Mesenchymal stem cell (in vitro differentiated cells and primary cell): ENCODE measurements around the gene CNGA4.
A peak's percentile ranks its signal among the peaks of the same experiment; 100 is the strongest.

Experiments
- DNase-seq: peaks from one replicate; pipeline ENCODE4 v3.0.0-alpha.2; 2013
- H2AFZ ChIP-seq: one replicate; pipeline ENCODE4 v1.6.1; 2013; ENCODE audit warnings: low read depth, mild to moderate bottlenecking, control low read depth, inconsistent platforms, low read length, moderate library complexity
- H2AK5ac ChIP-seq: 2 replicates; pipeline ENCODE4 v1.6.1; 2013; ENCODE audit warnings: low read length, moderate library complexity, mild to moderate bottlenecking, inconsistent platforms; ENCODE audit not compliant: severe bottlenecking
- H2BK120ac ChIP-seq: one replicate; pipeline ENCODE4 v1.6.1; 2013; ENCODE audit warnings: low read depth, mild to moderate bottlenecking, inconsistent platforms, low read length, moderate library complexity
- H2BK12ac ChIP-seq, 2 experiments: one replicate each; pipeline ENCODE4 v1.6.1; 2013; ENCODE audit warnings: inconsistent platforms in 2 of 2, low read length in 2 of 2, mild to moderate bottlenecking in 2 of 2, moderate library complexity in 2 of 2, control low read depth in 1 of 2
- H2BK15ac ChIP-seq: one replicate; pipeline ENCODE4 v1.6.1; 2013; ENCODE audit warnings: mild to moderate bottlenecking, low read depth, inconsistent platforms; ENCODE audit not compliant: poor library complexity, severe bottlenecking
- H2BK5ac ChIP-seq: 2 replicates; pipeline ENCODE4 v1.6.1; 2013; ENCODE audit warnings: low read depth, mild to moderate bottlenecking, low read length, control low read depth, inconsistent platforms; ENCODE audit not compliant: poor library complexity, severe bottlenecking
- H3K14ac ChIP-seq, 2 experiments: one replicate each; pipeline ENCODE4 v1.6.1; 2013; ENCODE audit warnings: inconsistent platforms in 2 of 2, low read length in 2 of 2, control low read depth in 1 of 2, mild to moderate bottlenecking in 1 of 2, moderate library complexity in 1 of 2
- H3K18ac ChIP-seq, 2 experiments: one replicate each; pipeline ENCODE4 v1.6.1; 2013; ENCODE audit warnings: inconsistent platforms in 2 of 2, low read length in 2 of 2, control low read depth in 1 of 2, low read depth in 1 of 2, mild to moderate bottlenecking in 1 of 2
- H3K23ac ChIP-seq, 2 experiments: one replicate each; pipeline ENCODE4 v1.6.1; 2013; ENCODE audit warnings: inconsistent platforms in 2 of 2, low read length in 2 of 2, mild to moderate bottlenecking in 2 of 2, moderate library complexity in 2 of 2, control low read depth in 1 of 2
- H3K27ac ChIP-seq: 2 replicates; pipeline ENCODE4 v1.5.1; 2013; ENCODE audit warnings: mild to moderate bottlenecking, moderate library complexity, low read length, control low read depth, inconsistent platforms; ENCODE audit not compliant: poor library complexity, severe bottlenecking
- H3K27me3 ChIP-seq, 2 experiments: 2 replicates each; pipeline versions ENCODE4 v1.6.1 to v1.7.0; 2013; ENCODE audit warnings: low read length in 2 of 2, mild to moderate bottlenecking in 2 of 2, moderate library complexity in 2 of 2, control low read depth in 1 of 2, inconsistent platforms in 1 of 2; ENCODE audit not compliant: control insufficient read depth in 1 of 2, insufficient read depth in 1 of 2
- H3K36me3 ChIP-seq, 2 experiments: 2 replicates each; pipeline versions ENCODE4 v1.6.1 to v1.7.0; 2013; ENCODE audit warnings: low read length in 2 of 2, control low read depth in 1 of 2, inconsistent platforms in 1 of 2, low read depth in 1 of 2, mild to moderate bottlenecking in 1 of 2; ENCODE audit not compliant: insufficient read depth in 2 of 2, control insufficient read depth in 1 of 2
- H3K4ac ChIP-seq, 2 experiments: one replicate each; pipeline ENCODE4 v1.6.1; 2013; ENCODE audit warnings: inconsistent platforms in 2 of 2, low read length in 2 of 2, mild to moderate bottlenecking in 2 of 2, moderate library complexity in 2 of 2, control low read depth in 1 of 2, low read depth in 1 of 2
- H3K4me1 ChIP-seq: 2 replicates; pipeline ENCODE4 v1.6.1; 2013; ENCODE audit warnings: low read depth, low read length, control low read depth; ENCODE audit not compliant: control insufficient read depth, insufficient read depth
- H3K4me2 ChIP-seq: 2 replicates; pipeline ENCODE4 v1.6.1; 2013; ENCODE audit warnings: low read length, mild to moderate bottlenecking, inconsistent platforms; ENCODE audit not compliant: poor library complexity, severe bottlenecking
- H3K4me3 ChIP-seq, 2 experiments: 2 replicates each; pipeline versions ENCODE4 v1.5.1 to v1.7.0; 2013; ENCODE audit warnings: low read length in 2 of 2, mild to moderate bottlenecking in 2 of 2, control low read depth in 1 of 2, low read depth in 1 of 2; ENCODE audit not compliant: insufficient read depth in 1 of 2
- H3K79me1 ChIP-seq: replicated peaks from 2 replicates; pipeline ENCODE4 v1.6.1; 2013; ENCODE audit warnings: mild to moderate bottlenecking, control low read depth, low read length, inconsistent platforms; ENCODE audit not compliant: poor library complexity, severe bottlenecking
- H3K9ac ChIP-seq: 2 replicates; pipeline ENCODE4 v1.7.0; 2013; ENCODE audit warnings: mild to moderate bottlenecking, low read length, moderate library complexity
- H3K9me3 ChIP-seq: 2 replicates; pipeline ENCODE4 v1.7.0; 2013; ENCODE audit warnings: mild to moderate bottlenecking, low read length; ENCODE audit not compliant: control insufficient read depth
- H4K8ac ChIP-seq: one replicate; pipeline ENCODE4 v1.6.1; 2013; ENCODE audit warnings: inconsistent platforms, mild to moderate bottlenecking, low read length, moderate library complexity
- H4K91ac ChIP-seq: one replicate; pipeline ENCODE4 v1.6.1; 2013; ENCODE audit warnings: mild to moderate bottlenecking, low read length, inconsistent platforms
- WGBS: methylation state at CpG from one replicate; pipeline ENCODE4 v1.1.7; 2013; ENCODE audit warnings: mixed read lengths; 5-methylcytosine and 5-hydroxymethylcytosine counted together

The CNGA4 gene

DNA sequence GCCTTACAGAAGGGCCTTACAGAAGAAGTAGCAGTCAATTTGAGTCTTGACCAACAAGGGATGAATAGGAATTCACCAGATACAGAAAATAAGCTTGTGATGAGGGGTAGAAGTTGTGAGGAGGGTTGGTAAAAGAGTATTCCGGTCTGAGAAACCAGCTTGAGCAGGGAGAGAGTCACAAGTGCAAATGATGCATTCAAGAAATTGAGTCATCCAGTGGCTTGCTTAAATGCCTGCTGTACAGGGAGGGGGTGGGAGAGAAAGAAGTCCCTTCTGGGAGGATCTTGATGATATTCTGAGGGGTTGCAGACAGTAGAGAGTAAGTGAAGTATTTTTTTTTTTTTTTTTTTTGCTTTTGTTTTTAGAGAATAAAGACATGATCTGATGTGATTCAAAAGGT is 29.9 kb downstream of the CNGA4 start:
- peaks cover 4 to 5% of the 10 kb centered on the region in 2 experiments for H3K27me3 ChIP-seq
- H3K4ac ChIP-seq = no peak overlapping the region
- no peak overlapping the region for H3K14ac ChIP-seq
- WGBS = 85% methylated on average over 1 of the region's 1 CpG
- H3K9ac ChIP-seq = peak overlapping the region; percentile 60
- no peak overlapping the region for H4K8ac ChIP-seq
- H3K23ac ChIP-seq = no peak overlapping the region
- H3K4me1 ChIP-seq = no peaks in the 10 kb centered on the region
- H3K79me1 ChIP-seq = no peaks in the 10 kb centered on the region
- no peak overlapping the region for H2AFZ ChIP-seq
- no peak overlapping the region for H3K27ac ChIP-seq
- no peak overlapping the region for H3K18ac ChIP-seq
- H2AK5ac ChIP-seq = no peak overlapping the region
- no peak for DNase-seq
- no peak overlapping the region for H2BK5ac ChIP-seq
- no peak overlapping the region for H2BK120ac ChIP-seq
- no peak overlapping the region for H3K4me2 ChIP-seq
- H3K36me3 ChIP-seq = no peaks in the 10 kb centered on the region
- no peak overlapping the region for H3K4me3 ChIP-seq
- H2BK15ac ChIP-seq = no peak overlapping the region
- no peak overlapping the region for H2BK12ac ChIP-seq
- H4K91ac ChIP-seq = no peak overlapping the region
- H3K9me3 ChIP-seq = no peaks in the 10 kb centered on the region

DNA sequence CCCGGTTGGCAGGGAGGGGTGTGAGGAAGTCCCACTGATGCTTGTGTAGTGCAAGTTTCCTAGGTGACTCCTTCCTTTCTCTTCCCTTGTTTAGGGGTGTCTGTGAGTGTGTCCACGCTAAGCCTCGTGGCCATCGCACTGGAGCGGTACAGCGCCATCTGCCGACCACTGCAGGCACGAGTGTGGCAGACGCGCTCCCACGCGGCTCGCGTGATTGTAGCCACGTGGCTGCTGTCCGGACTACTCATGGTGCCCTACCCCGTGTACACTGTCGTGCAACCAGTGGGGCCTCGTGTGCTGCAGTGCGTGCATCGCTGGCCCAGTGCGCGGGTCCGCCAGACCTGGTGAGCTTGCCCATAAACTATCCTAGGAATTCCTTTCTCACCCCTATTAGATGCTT is 31.1 kb downstream of the CNGA4 start:
- no peak overlapping the region for H2AFZ ChIP-seq
- no peak overlapping the region for H2BK120ac ChIP-seq
- H3K18ac ChIP-seq = no peak overlapping the region
- DNase-seq = no peak
- no peak overlapping the region for H2BK15ac ChIP-seq
- H3K9ac ChIP-seq = no peak overlapping the region
- H3K4me2 ChIP-seq = no peak overlapping the region
- H3K79me1 ChIP-seq = no peaks in the 10 kb centered on the region
- no peak overlapping the region for H4K91ac ChIP-seq
- no peak overlapping the region for H3K27ac ChIP-seq
- no peaks in the 10 kb centered on the region for H3K36me3 ChIP-seq
- H2BK5ac ChIP-seq = no peak overlapping the region
- no peak overlapping the region for H2AK5ac ChIP-seq
- H3K9me3 ChIP-seq = no peaks in the 10 kb centered on the region
- 81% methylated on average over 24 of the region's 24 CpGs for WGBS
- H2BK12ac ChIP-seq = no peak overlapping the region
- no peaks in the 10 kb centered on the region for H3K4me1 ChIP-seq
- H4K8ac ChIP-seq = no peak overlapping the region
- no peak overlapping the region for H3K23ac ChIP-seq
- peaks cover 0 to 4% of the 10 kb centered on the region in 2 experiments for H3K27me3 ChIP-seq
- no peak overlapping the region for H3K4ac ChIP-seq
- no peak overlapping the region for H3K4me3 ChIP-seq
- no peak overlapping the region for H3K14ac ChIP-seq

DNA sequence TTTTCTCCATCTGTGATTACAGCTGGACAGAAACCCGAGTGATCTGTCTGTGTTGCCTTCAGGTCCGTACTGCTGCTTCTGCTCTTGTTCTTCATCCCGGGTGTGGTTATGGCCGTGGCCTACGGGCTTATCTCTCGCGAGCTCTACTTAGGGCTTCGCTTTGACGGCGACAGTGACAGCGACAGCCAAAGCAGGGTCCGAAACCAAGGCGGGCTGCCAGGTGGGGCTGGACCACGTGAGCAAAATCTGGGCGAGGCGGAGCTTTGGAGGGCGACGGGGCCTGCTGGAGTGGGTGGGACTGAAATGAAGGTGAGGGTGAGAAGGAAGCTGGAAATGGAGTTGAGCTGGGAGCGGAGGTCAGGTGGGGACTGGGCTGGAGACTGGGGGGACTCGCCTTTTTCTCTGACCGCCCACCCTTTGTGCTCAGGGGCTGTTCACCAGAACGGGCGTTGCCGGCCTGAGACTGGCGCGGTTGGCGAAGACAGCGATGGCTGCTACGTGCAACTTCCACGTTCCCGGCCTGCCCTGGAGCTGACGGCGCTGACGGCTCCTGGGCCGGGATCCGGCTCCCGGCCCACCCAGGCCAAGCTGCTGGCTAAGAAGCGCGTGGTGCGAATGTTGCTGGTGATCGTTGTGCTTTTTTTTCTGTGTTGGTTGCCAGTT is 31.8 kb downstream of the CNGA4 start:
- WGBS = 90% methylated on average over 41 of the region's 41 CpGs
- H3K4me1 ChIP-seq = no peaks in the 10 kb centered on the region
- H3K27me3 ChIP-seq = peaks cover 0 to 2% of the 10 kb centered on the region in 2 experiments
- no peak for DNase-seq
- H3K36me3 ChIP-seq = no peaks in the 10 kb centered on the region
- H3K9me3 ChIP-seq = no peaks in the 10 kb centered on the region
- H3K9ac ChIP-seq = no peak overlapping the region
- H3K27ac ChIP-seq = no peak overlapping the region
- H3K14ac ChIP-seq = no peak overlapping the region
- no peak overlapping the region for H3K18ac ChIP-seq
- no peak overlapping the region for H2BK5ac ChIP-seq
- H3K23ac ChIP-seq = no peak overlapping the region
- H4K91ac ChIP-seq = no peak overlapping the region
- no peak overlapping the region for H2AK5ac ChIP-seq
- H2BK120ac ChIP-seq = no peak overlapping the region
- no peak overlapping the region for H4K8ac ChIP-seq
- H2AFZ ChIP-seq = no peak overlapping the region
- H2BK12ac ChIP-seq = no peak overlapping the region
- no peak overlapping the region for H3K4ac ChIP-seq
- H3K4me3 ChIP-seq = no peak overlapping the region
- H2BK15ac ChIP-seq = no peak overlapping the region
- no peaks in the 10 kb centered on the region for H3K79me1 ChIP-seq
- no peak overlapping the region for H3K4me2 ChIP-seq

DNA sequence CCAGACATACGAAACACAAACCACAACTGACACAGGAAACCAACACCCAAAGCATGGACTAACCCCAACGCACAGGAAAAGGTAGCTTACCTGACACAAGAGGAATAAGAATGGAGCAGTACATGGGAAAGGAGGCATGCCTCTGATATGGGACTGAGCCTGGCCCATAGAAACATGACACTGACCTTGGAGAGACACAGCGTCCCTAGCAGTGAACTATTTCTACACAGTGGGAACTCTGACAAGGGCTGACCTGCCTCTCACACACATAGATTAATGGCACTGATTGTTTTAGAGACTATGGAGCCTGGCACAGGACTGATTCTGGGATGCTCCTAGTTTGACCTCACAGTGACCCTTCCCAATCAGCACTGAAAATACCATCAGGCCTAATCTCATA is 32.7 kb downstream of the CNGA4 start:
- Histone ChIP-seq H3K4me3 (no peak overlapping the region), H3K27ac (no peak overlapping the region), H3K4me2 (no peak overlapping the region), H3K18ac (no peak overlapping the region), H3K9me3 (peaks cover 3% of the 10 kb centered on the region), H3K4me1 (no peaks in the 10 kb centered on the region), H2BK15ac (no peak overlapping the region), H3K36me3 (no peaks in the 10 kb centered on the region), H3K4ac (no peak overlapping the region), H3K9ac (no peak overlapping the region), H2BK120ac (no peak overlapping the region), H3K23ac (no peak overlapping the region), H2AK5ac (no peak overlapping the region), H2BK12ac (no peak overlapping the region), H4K8ac (no peak overlapping the region), H3K27me3 (no peaks in the 10 kb centered on the region), H2BK5ac (no peak overlapping the region), H3K79me1 (no peaks in the 10 kb centered on the region), H3K14ac (no peak overlapping the region), H4K91ac (no peak overlapping the region), H2AFZ (no peak overlapping the region)
- WGBS = 51% methylated on average over 3 of the region's 3 CpGs
- no peak for DNase-seq
